NCI-H1930 (cell line): ENCODE measurements around the gene MLH3.

ENCODE experiments used
- DNase-seq, 2 experiments: peaks; one replicate each; lab custom pipeline; 2025; lab: John Stamatoyannopoulos, UW

The MLH3 gene

DNA sequence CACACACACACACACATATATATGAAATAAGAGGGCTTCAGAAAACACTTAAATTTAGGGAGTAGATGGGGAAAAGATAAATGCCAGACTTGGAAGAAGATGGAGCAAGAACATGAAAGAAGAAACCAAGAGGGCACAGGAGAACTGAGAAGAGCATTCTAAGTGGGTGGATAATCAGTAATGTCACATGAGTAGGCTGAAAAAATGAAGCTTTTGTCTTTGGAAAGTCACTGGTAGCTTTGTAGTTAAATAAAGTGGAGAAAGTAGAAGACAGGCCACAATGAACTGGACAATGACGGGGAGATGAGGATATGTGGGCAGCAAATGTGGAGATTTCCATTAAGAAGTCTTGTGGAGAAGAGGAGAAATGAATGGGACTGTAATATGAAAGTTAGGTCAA lies 15.9 kb upstream of the MLH3 start:
- no peak for DNase-seq

DNA sequence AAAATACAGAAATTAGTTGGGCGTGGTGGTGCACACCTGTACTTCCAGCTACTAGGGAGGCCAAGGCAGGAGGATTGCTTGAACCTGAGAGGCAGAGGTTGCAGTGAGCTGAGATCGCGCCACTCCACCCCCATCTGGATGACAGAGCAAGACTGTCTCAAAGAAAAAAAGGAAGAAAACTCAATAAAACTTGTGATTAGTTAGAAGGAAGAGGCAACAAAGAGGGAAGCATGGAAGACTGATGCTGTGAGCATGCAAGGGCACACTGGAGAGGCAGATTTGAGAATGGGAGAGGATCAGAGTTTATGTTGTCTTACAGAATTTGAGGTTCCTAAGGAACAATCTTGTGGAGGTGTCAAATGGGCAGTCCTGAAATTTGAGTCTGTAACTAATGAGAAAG lies 15.4 kb upstream of the MLH3 start:
- DNase-seq, result no peak

DNA sequence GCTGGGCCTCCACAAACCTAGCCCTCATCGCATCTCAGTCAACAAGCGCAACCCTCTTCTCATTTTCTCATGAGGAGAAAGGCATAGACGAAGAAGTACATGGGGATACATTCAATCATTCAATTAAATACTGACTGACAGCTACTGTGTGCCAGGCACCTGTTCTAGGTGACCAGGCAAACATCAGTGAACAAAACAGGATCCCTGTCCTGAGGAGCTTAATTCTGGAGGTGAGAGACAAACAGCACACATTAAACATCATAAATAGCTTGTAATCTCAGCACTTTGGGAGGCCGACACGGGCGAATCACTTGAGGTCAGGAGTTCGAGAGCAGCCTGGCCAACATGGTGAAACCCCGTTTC lies 12.9 kb upstream of the MLH3 start:
- no peak for DNase-seq

DNA sequence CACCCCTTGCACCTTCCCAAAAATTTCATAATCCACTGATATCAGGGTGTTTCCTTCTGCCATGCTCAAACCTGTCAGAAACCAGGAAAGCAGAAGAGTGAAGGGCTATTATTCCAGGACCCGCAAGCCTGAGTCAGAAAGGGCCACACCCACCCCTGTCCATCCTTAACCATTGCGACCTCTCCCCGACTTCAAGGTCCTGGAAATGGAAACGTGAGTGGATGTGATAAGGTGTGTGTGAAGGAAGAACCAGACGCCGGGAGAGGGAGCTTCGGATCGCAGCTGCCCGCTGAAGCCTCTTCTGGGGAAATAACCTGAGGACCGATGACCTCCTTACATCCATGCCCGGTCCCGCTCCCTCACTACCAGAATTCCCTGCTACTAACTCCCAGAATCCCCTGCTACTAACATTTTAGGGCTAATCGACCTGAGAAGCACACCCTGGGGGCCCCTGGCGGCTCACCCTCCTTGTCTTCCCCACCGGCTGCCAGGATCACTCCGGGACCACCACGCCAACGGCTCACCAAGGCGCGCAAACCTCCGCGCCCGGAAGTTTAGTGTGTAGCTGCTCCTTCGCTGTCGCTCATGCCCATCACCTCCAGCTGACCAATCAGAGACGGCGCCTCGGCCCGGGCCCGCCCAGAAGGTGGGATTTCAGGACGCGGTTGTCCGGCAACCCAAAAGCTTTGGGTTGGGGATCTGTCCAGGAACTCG lies 12.4 kb upstream of the MLH3 start, which contains the start of gene ACYP1:
Gene ACYP1, minus strand, starts transcription at position 534 of the 714 bp plus-strand sequence. Its CDS starts 471 bp downstream, at position 63.
- peak; percentile 87 to 90 for DNase-seq

DNA sequence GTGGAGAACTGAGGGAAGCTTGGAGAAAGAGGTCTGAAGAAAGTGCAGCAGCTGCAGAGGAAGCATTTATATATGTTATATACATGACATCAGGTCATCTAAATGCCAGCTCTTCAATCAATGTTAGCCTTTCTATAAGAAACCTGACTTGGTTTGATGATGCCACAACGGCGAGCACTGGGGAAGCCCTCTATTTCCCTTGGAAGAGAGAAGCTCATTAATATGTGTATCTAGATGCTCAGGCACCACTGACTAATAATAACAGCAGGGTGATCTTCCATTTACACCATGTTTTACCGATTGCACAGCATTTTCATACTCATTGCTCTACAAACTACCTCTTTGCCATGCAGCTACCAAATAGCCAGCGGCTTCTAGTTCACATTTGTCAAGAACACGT lies 11.7 kb upstream of the MLH3 start:
- DNase-seq, result no peak

DNA sequence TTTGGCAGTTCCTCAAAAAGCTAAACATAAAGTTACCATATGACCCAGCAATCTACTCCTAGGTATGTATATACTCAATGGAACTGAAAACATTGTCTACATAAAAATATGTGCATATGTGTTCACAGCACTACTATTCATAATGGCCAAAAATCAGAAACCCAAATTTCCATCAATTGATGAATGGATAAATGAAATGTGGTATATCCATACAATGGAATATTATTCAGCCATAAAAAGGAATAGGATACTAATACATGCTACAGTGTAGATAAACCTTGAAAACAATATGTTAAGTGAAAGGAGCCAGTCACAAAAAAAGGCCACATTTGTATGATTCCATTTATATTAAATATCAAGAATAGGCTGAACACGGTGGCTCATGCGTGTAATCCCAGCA lies 9.2 kb upstream of the MLH3 start:
- no peak for DNase-seq

DNA sequence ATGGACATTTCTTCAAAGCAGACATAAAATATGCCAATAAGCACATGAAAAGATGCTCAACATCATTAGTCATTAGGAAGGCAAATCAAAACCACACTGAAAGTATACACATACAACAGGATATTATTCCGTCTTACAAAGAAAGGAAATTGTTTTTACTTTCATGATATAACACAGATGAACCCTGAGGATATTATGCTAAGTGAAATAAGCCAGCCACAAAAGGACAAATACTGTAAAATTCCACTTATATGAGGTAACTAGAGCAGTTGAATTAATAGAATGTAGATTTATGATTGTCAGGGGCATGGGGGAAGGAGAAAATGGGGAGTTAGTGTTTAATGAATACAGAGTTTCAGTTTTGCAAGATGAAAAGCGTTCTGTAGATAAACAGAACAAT lies 8.4 kb upstream of the MLH3 start:
- no peak for DNase-seq

DNA sequence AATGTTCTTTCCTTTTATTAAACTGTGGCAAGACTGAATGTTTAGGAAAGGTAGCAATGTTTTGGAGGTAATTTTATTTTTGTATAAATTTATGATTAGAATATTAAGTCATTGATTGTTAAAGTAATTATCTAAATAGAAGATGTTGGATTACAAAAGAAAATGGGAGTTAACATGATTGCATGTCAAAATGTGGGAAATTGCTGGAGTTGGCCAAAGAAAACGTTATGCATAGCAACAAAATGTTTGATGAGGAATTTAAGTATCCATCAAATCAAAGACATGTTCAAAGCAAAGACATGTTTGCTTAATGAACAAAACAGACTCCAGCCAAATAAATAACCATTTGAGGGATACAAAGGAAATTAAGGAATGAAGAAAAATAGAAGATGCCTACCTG lies 3.2 kb upstream of the MLH3 start:
- DNase-seq, result no peak

DNA sequence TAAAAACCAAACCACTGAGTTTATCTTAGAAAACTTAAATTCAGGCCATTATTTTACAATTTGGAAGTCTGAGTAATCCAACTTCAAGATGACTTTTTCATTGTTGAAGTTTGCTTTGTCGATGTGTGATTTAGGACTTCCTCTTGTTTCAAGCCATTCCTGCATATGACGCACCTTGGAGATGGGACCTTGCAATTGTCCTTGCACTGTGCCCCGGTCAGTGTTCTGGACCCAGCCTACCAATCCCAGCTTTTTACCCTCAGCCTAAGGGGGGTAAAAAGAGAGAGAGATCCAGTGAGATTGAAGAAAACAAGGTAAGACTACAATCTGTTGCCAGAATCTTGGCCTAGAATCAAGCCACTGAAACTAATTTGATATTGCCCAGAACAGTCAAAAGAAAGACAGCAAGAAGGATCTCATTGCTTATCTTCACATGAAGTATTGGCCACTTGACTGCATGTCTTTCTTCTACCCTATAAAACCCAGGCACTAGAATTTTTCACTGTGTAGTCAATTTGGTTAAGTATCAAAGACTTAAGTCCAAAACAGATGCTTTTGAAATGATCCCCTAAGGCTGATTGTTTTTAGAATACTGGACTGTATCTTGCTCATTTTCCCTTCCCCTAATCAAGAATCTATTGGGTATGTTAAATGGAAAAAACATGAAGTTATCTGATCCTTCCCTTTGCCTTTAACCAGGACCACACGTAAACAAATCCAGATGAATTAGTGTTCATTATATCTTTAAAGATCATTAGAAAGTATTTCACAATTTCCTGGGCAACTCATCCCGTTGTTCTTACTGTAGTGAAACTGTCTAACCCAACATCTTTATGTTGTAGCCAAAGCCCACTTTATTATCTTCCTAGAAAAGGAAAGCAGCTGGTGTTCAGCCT lies 2.4 kb upstream of the MLH3 start:
- DNase-seq, result no peak

DNA sequence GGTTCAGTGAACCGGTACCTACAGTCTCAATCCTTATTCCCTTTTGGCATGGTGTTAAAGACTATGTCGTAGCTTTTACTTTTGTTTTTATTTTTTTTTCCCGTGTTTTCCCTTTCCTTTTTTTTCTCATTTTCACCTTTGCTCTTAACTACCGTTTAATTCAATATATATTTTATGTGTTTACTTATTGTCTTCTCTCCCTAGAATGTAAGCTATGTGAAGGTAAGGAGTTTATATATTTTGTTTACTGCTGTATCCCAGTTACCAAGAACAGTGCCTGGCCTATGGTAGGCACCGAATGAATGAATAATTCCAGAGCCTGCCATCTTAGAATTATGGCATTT lies 261 bp upstream of the MLH3 start:
- no peak for DNase-seq

DNA sequence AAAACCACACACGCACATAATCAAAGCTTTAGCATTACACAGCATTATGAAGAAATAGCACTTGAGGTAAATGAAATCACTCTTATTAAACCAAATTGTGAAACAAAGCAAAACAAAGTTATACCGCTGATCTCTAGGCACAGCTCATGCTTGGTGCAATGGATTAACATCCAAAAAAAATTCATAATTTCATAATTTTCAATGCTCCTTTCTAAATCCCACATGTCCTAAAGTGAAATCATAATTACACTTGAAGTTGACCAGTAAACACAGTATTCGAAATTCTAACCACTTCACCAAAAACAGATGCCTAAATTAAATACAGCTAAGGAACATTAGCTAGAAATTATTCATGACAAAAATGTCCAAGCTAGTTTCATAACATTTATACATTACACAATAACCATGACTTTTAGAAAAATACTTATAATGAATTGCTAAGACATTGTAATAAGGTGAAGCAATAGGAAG lies 1.5 kb downstream of the MLH3 start:
- no peak for DNase-seq

DNA sequence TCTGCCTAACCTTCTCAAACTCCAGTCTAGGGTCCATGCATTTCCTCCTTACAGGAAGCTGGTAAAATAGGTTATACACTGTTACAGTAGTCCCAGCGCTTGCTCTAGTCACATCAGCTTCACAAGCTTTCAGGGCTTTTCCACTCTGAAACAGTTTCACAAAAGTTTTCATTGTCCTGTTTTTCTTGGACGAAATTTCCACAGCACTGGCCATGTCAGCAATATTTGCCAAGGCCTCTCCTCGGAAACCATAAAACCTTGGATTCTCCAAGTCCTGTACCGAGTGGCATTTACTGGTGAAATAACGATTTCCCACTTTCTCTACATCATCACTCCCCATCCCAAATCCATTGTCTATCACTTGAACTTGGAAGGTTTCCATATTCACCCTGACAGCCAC lies 2.1 kb downstream of the MLH3 start:
- no peak for DNase-seq

DNA sequence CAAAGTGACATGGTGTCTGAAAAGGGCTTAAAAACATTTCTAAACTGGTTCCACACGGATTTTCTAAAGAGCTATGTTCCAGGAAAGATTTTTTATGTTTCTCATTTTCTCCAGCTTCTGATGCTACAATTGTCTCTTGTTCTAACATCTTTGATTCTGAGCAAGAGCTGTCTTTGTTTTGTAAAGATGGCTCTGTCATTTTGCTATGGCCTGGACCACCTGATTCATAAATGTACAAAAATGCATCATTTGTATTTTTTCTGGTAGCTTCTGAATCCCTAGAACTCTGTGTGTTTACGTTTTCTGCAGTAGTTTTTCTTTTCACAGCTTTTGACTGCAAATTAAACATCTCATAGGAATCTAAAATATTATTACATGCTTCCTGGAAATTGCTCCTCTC lies 3.2 kb downstream of the MLH3 start:
- no peak for DNase-seq

DNA sequence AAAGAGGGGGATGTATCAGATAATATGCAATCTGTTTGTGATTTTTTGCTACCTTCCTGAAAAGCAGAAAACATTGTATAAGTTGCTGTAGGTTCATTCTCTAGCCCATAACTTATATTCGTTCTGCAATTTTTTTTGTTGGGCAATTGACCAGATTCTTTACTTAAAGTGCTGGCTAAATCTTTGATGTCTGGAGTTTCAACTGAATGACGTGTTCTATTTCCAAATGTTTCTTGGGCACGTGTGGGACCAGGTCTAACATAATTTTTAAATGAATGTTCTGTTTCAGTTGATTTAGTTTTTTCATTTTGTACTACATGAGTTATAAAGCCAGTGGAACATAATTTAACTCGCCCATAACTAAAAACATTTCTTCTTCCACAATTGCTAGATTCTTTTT lies 3.8 kb downstream of the MLH3 start:
- DNase-seq, result no peak

DNA sequence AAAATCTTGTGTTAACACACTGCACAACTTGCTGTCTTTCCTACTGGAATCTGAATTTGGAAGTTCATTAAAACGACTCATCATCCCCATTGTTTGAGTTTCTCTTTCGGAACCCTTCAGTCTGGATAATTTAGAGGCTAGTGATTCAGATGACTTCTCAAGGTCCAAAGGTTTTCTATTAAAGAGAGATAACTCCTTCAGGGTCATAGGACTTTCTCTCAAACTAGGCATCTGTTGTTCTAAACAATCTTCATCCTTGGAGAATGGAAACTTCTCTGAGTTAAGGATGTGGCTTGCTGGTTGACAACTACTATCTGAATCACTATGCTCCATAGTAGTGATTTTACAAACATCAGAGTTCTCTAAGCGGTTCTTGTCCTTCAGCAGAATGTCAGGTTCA lies 4.4 kb downstream of the MLH3 start:
- no peak for DNase-seq

DNA sequence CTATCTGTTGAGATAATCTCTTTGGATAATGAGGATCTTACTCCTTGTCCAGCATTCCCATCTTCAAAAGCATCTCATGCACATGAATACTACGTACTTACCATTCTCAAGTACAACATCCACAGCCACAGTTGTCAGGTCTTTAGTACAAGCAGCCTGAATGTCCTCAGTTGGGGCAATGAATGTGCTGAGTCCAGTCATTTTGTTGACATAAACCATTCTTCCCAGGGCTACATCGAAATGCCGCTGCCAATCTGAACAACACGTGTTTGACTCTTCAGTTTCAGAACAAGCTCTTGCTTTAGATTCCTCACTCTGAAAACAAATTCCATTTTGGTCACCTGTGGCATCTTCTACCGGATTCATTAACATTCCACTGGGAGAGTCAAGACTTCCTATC lies 5.0 kb downstream of the MLH3 start:
- DNase-seq, result no peak

DNA sequence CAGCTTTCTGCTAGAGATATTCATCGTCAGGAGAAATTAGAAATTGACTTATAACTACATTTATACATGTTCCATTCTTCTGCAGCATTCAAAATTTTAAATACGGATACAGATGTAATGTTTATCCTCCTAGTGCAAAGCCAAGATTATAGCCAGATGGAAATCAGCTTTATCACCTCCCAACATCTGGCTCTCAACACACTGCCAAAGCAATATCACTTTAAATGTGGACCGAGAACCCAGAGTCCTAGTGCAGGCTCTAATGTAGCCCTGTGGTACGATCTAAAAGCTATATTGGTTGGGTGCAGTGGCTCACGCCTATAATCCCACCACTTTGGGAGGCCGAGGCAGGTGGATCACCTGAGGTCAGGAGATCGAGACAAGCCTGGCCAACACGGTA lies 6.5 kb downstream of the MLH3 start:
- DNase-seq, result no peak

DNA sequence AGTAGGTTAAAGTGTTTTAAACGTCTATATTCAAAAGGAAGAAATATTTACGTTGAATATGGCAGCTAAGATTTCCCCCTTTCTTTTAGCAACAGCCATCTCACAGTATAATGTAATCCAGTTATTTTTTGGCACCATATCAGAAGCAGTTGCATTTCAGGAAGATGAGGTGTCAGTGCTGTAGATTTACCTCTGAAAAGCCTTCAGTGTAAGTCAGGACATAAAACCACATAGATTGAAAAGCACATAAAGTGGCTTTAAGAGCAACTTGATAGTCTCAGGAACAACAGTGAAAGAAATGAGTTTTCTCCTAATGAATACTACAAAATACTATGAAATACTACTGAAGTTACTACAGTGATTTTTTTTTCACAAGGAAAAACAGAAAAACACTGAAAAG lies 6.9 kb downstream of the MLH3 start:
- no peak for DNase-seq

DNA sequence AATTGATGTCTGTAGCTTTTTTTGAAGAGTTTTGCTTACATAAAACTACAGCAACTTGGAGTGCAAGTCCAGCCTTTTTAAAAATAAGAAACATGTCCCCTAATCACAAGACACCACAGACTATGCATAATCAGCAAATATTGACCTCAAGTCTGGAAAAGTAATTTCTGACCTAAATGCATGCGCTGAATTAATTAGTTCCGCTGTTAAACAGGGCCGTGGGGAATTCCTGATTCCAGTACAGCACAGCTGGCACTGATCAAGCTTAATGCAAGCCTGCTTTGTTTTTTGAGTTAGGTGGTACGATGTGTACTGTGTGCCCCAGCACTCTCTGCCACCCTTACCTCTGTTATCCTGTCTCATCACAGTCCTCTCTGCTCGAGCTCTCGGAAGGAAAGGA lies 9.2 kb downstream of the MLH3 start:
- no peak for DNase-seq

DNA sequence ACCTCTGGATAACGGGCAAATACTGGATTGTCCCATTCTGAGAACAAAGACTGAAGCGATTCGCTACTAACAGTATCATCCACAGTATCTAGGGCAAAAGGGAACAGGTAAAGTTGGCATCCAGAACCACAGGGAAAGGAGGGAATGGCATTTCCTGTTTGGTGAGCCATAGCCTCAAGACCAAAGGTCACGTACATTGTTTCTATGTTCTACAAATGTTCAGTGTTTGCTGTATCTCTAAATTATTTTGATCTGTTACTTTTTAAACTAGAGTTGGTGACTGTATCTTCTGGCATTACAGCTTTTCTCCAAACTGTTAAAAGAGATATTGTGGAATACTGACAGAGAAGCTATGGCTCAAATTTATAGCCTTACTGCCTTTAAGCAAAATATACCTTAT lies 9.7 kb downstream of the MLH3 start:
- no peak for DNase-seq

DNA sequence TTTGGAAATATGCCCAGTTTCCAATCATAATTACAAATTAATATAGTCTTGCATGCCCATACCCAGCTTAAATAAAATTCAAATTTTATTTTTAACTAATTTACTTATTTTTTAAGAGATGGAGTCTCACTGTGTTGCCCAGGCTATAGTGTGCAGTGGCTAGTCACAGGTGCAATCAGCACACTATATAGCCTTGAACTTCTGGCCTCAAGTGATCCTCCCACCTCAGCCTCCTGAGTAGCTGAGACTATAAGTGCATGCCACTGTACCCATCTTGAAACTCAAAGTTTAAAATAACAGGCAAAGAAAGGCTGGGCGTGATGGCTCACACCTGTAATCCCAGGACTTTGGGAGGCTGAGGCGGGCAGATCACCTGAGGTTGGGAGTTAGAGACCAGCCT lies 10.3 kb downstream of the MLH3 start:
- no peak for DNase-seq

DNA sequence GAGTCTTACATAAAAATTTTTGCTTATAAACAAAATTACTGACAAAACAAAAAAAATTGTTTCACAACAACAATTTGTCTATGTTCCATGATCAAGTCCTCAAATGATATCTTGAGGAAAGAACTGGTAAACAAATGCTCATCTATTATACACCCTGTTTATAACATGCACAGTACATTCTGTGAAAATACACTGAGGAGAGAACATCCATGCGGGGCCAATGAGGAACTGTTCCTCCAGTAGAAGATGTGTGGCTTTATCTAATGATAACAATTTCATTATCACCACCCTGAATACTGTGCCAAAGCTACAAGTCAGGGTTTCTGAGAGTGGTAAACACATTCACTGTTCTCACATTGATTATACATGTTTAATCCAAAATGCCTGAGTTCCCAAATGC lies 10.8 kb downstream of the MLH3 start:
- no peak for DNase-seq

DNA sequence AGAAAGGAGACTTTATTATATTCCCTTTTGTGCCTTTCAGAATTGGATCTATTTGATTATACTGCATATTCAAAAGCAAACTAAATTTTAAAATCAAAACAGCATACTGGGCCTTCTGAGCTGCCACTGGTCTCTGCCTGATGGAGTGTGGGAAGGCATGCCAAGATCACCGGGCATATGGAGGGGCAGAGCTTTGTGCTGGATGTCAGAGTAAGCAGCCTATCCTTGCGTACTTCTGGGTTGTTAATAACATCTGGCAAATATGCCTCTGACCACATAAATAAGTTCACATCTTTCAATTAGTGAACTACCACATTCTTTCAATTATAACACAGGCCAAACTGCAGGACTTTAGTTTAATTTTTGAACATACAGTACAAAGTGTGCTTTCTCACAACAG lies 18.3 kb downstream of the MLH3 start:
- no peak for DNase-seq

DNA sequence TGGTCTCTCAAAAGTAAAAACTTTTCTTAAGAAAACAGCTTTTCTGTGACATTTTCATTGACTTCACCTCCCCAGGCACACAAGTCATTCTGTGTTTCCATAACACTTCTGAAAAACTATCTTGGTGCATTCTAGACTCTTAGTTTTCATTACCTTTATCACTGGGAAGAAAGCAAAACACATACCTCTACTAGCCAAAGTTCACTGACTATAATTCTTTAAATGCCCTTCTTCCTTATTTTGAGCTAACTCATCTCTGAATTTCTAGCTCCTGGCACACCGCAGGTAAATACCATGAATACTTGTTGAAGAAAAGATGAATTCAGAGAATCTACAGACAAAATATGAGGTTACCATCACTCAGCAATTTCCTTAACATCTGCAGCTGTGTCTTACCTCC lies 21.1 kb downstream of the MLH3 start:
- no peak for DNase-seq
